Lung (tissue), 12 donors: ENCODE measurements around the gene DIPK1B. TPM values are rescaled to one million over a fixed set of nuclear protein-coding genes. Genes with fewer than 3 reads are reported as not detected.

Experiments
- ATAC-seq: fragments of 200-7000 bp; cut with Tn5 transposase; one replicate; pipeline ENCODE4 v1.9.1; 2020; ENCODE audit warnings: moderate number of reproducible peaks; ENCODE audit not compliant: insufficient read depth, low FRiP score
- DNase-seq, 3 donors: peaks; one replicate each; pipeline ENCODE4 v3.0.0-alpha.2; 2013 to 2017
- H3K27ac ChIP-seq, 2 donors: one replicate each; pipeline ENCODE4 v1.5.1; 2013; ENCODE audit warnings: mild to moderate bottlenecking in 2 of 2, moderate library complexity in 2 of 2, control low read depth in 1 of 2, inconsistent platforms in 1 of 2, low read depth in 1 of 2, low read length in 1 of 2
- H3K27me3 ChIP-seq, 3 donors: one replicate each; pipeline ENCODE4 v1.5.1; 2013; ENCODE audit warnings: low read length in 2 of 3; ENCODE audit not compliant: control insufficient read depth in 3 of 3, insufficient read depth in 3 of 3
- H3K36me3 ChIP-seq, 4 donors: one replicate each; pipeline ENCODE4 v1.5.1; 2013; ENCODE audit warnings: low read length in 4 of 4, mild to moderate bottlenecking in 1 of 4, moderate library complexity in 1 of 4; ENCODE audit not compliant: control insufficient read depth in 4 of 4, insufficient read depth in 4 of 4
- H3K4me1 ChIP-seq, 5 donors: one replicate each; pipeline ENCODE4 v1.5.1; 2013; ENCODE audit warnings: low read length in 5 of 5, mild to moderate bottlenecking in 2 of 5, moderate library complexity in 1 of 5; ENCODE audit not compliant: control insufficient read depth in 5 of 5, insufficient read depth in 5 of 5
- H3K4me3 ChIP-seq: one replicate; pipeline ENCODE4 v1.5.1; 2013; ENCODE audit warnings: mild to moderate bottlenecking, control low read depth, moderate library complexity
- H3K9ac ChIP-seq, 2 donors: one replicate each; pipeline ENCODE4 v1.5.1; 2013; ENCODE audit warnings: low read length in 2 of 2, control low read depth in 1 of 2; ENCODE audit not compliant: insufficient read depth in 1 of 2
- H3K9me3 ChIP-seq, 4 donors: one replicate each; pipeline ENCODE4 v1.5.1; 2013; ENCODE audit warnings: low read length in 3 of 4, mild to moderate bottlenecking in 1 of 4, moderate library complexity in 1 of 4; ENCODE audit not compliant: control insufficient read depth in 4 of 4, insufficient read depth in 3 of 4
- CTCF ChIP-seq: IDR thresholded peaks from 2 replicates; pipeline ENCODE4 v1.5.1; 2012; ENCODE audit warnings: mild to moderate bottlenecking; ENCODE audit errors: control extremely low read depth, extremely low read depth
- WGBS, 2 donors: extraction: QIAGEN DNeasy Blood & Tissue Kit; methylation state at CpG; one replicate each; pipeline ENCODE4 v1.1.7; 2013; 5-methylcytosine and 5-hydroxymethylcytosine counted together
- polyA plus RNA-seq, 2 donors: library from polyadenylated mRNA; stranded (reverse); fragments of 200-250 nt; gene quantifications; one replicate each; pipeline ENCODE4 v1.2.1, GENCODE V29; 2013
- total RNA-seq, 2 donors: library from RNA; depleted of rRNA in 1 of 2; stranded (reverse); fragments of >200 nt in 1 of 2; gene quantifications; one replicate each; pipeline ENCODE4 v1.2.1, GENCODE V29; 2014 to 2021
- donor health status: control.
- donor health status: control.
- donor health status: Bipolar disorder and iron deficiency.
- donor health status: healthy.
- donor health status: DM: yes; HTN: yes; CAD: no.

Gene DIPK1B
- total and polyA plus RNA-seq, 4 donors = 12.5 to 26.7 (median 13.9) TPM

GRCh38 chr9:136673088-136673974, 39.0 kb upstream of the DIPK1B start:
- H3K4me3 ChIP-seq = no peak overlapping the region
- H3K9me3 ChIP-seq = no peaks in the 10 kb centered on the region
- no peak for TF ChIP-seq CTCF
- ATAC-seq = no peak
- DNase-seq = no peak
- no peaks in the 10 kb centered on the region for H3K4me1 ChIP-seq
- peak overlapping the region in 1 of 2 donors; percentile 68 for H3K27ac ChIP-seq
- H3K36me3 ChIP-seq = peaks cover 0 to 48% (median 0%) of the 10 kb centered on the region in 4 donors
- no peak overlapping the region for H3K9ac ChIP-seq
- WGBS, 2 donors = 70 to 72% methylated on average over 35 of the region's 35 CpGs
- H3K27me3 ChIP-seq = no peaks in the 10 kb centered on the region

DNA sequence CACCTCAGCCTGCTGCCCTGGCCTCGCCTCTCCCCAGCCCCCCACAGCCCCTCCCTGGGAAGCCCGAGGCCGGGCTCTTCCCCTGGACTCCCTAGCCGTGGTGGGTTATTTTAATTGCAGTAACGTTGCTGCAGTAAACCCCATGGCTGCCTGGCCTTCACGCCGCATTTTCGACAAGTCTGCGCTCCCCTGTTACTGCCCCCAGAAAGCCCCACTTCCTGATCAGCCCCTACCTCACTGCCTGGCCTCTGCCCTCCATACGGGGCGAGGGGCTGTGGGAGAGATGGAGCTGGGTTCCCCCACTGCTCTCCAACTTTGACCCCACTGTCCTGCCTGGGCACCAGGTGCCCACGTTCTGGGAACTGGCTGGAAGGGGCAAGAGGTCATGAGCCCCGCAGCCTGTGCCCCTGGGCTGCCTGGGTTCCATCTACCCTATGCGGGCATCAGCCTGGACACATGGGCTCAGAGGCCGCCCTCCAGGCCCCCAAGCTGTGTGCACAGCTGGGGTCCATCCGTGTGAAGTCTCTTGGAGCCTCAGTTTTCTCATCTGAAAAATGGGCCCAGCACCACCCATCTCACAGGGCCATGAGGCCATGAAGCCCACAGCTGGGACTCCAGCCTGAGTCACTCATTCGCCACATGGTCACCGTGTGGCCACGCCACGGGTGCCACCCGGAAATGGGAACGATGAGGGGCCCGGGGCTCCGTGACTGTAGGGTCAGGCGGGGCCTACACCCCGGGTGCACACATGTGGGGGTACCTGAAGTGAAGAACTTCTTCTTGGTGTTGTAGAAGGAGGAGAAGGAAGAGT, 38.2 kb upstream of the DIPK1B start:
- no peak for TF ChIP-seq CTCF
- peaks cover 0 to 43% (median 0%) of the 10 kb centered on the region in 4 donors for H3K36me3 ChIP-seq
- H3K9ac ChIP-seq = no peak overlapping the region
- no peak for ATAC-seq
- peak overlapping the region in 1 of 2 donors; percentile 68 for H3K27ac ChIP-seq
- H3K27me3 ChIP-seq = no peaks in the 10 kb centered on the region
- peak in 1 of 3 donors; percentile 60 for DNase-seq
- no peak overlapping the region for H3K4me3 ChIP-seq
- no peaks in the 10 kb centered on the region for H3K9me3 ChIP-seq
- 63 to 66% methylated on average over 26 of the region's 26 CpGs for WGBS, 2 donors
- peaks cover 0 to 2% (median 0%) of the 10 kb centered on the region in 5 donors for H3K4me1 ChIP-seq

GRCh38 chr9:136674786-136675349, 37.5 kb upstream of the DIPK1B start:
- ATAC-seq = peak; percentile 9
- TF ChIP-seq CTCF = no peak
- peak overlapping the region in 1 of 2 donors; percentile 68 for H3K27ac ChIP-seq

More at GRCh38 chr9:136674786-136675349, 37.5 kb upstream of the DIPK1B start:
- Histone ChIP-seq H3K27me3 (no peaks in the 10 kb centered on the region), H3K4me1 (peaks cover 0 to 8% (median 0%) of the 10 kb centered on the region in 5 donors), H3K36me3 (peaks cover 0 to 41% (median 0%) of the 10 kb centered on the region in 4 donors), H3K4me3 (no peak overlapping the region), H3K9me3 (no peaks in the 10 kb centered on the region), H3K9ac (no peak overlapping the region)
- 54 to 70% methylated on average over 11 of the region's 11 CpGs for WGBS, 2 donors
- DNase-seq = peak; percentile 57 to 83 (median 82)
